Kidney (tissue), 14 donors: ENCODE measurements around the gene AHSP. TPM values are rescaled to one million over a fixed set of nuclear protein-coding genes. Genes with fewer than 3 reads are reported as not detected.

Experiments
- DNase-seq, 5 donors: peaks; one replicate each; pipeline ENCODE4 v3.0.0-alpha.2; 2013 to 2020
- FAIRE-seq: peaks from 2 replicates; lab custom pipeline; 2012; peaks lifted over from hg19 to GRCh38; lab: Jason Lieb, UNC
- H3K27ac ChIP-seq, 2 donors: one replicate each; pipeline ENCODE4 v1.7.0; 2013; ENCODE audit warnings: low read depth in 2 of 2, low read length in 2 of 2, inconsistent platforms in 1 of 2
- H3K27me3 ChIP-seq: one replicate; pipeline ENCODE4 v1.7.1; 2013; ENCODE audit warnings: low read length, inconsistent platforms; ENCODE audit not compliant: control insufficient read depth, insufficient read depth
- H3K36me3 ChIP-seq, 3 donors: one replicate each; pipeline versions ENCODE4 v1.7.0 to v1.7.1; 2013; ENCODE audit warnings: low read length in 3 of 3, control low read depth in 1 of 3, inconsistent platforms in 1 of 3; ENCODE audit not compliant: insufficient read depth in 3 of 3, control insufficient read depth in 2 of 3
- H3K4me1 ChIP-seq, 3 donors: one replicate each; pipeline versions ENCODE4 v1.7.0 to v1.7.1; 2013; ENCODE audit warnings: low read length in 3 of 3, inconsistent platforms in 1 of 3, low read depth in 1 of 3; ENCODE audit not compliant: control insufficient read depth in 2 of 3, insufficient read depth in 2 of 3
- H3K4me3 ChIP-seq, 3 donors: one replicate each; pipeline versions ENCODE4 v1.7.0 to v1.8.1; 2013; ENCODE audit warnings: low read length in 3 of 3, control low read depth in 1 of 3, inconsistent platforms in 1 of 3
- H3K9ac ChIP-seq, 3 donors: one replicate each; pipeline versions ENCODE4 v1.7.0 to v1.7.1; 2013; ENCODE audit warnings: low read length in 3 of 3, control low read depth in 1 of 3, inconsistent platforms in 1 of 3
- H3K9me3 ChIP-seq, 3 donors: one replicate each; pipeline versions ENCODE4 v1.7.0 to v1.7.1; 2013; ENCODE audit warnings: low read length in 3 of 3, control low read depth in 1 of 3, inconsistent platforms in 1 of 3; ENCODE audit not compliant: control insufficient read depth in 2 of 3, insufficient read depth in 1 of 3
- intact Hi-C: fragments of 100-400 bp; cut with DNase I; formaldehyde crosslinking; loops from one replicate; pipeline ENCODE4 v1.11.1; 2022
- polyA plus RNA-seq: library from polyadenylated mRNA; stranded (reverse); fragments of 350-450 nt; fragmentation: Illumina TruSeq; extraction: RNeasy Lipid Tissue Mini Kit (QIAGEN cat#74804); gene quantifications from one replicate; pipeline ENCODE4 v1.2.3, GENCODE V29; 2014; ENCODE audit warnings: low read depth, low replicate concordance; ENCODE audit not compliant: insufficient read depth
- total RNA-seq: library from RNA; stranded (reverse); fragmentation: NEBNext Ultra II Directional; extraction: Animal tissue kit (Norgen Biotek cat#: 25700); gene quantifications from one replicate; pipeline ENCODE4 v1.2.1, GENCODE V29; 2021
- TF ChIP-seq, protein P1 (sequence below): IDR thresholded peaks from 3 replicates; pipeline ENCODE4 v1.5.1; 2012; ENCODE audit warnings: mild to moderate bottlenecking, moderate library complexity, borderline replicate concordance; ENCODE audit not compliant: insufficient read depth; ENCODE audit errors: extremely low read depth
- donor health status: control.
- donor health status: control.
- donor health status: control.
- donor health status: control.
- donor health status: control.
- donor health status: DM: yes; HTN: yes; CAD: no.
- donor health status: Normal renal cell carcinoma (clear cell type).

The AHSP gene
- total and polyA plus RNA-seq, 2 donors from 2014 or later, result not detected

- peak overlapping the region in 1 of 3 donors; percentile 40 for H3K9ac ChIP-seq
- DNase-seq (peak in 2 of 5 donors; percentile 13 to 39), FAIRE-seq (no peak)
- H3K9me3 ChIP-seq, result no peaks in the 10 kb centered on the region
- H3K27ac ChIP-seq, result no peak overlapping the region
- H3K4me1 ChIP-seq, result peaks cover 0 to 2% (median 0%) of the 10 kb centered on the region in 3 donors
- intact Hi-C loops, result no loop called here
- peaks cover 4% of the 10 kb centered on the region for H3K27me3 ChIP-seq
- H3K4me3 ChIP-seq, result peak overlapping the region; percentile 28 to 52 (median 50)
- H3K36me3 ChIP-seq, result no peaks in the 10 kb centered on the region
- TF ChIP-seq, protein P1, sequence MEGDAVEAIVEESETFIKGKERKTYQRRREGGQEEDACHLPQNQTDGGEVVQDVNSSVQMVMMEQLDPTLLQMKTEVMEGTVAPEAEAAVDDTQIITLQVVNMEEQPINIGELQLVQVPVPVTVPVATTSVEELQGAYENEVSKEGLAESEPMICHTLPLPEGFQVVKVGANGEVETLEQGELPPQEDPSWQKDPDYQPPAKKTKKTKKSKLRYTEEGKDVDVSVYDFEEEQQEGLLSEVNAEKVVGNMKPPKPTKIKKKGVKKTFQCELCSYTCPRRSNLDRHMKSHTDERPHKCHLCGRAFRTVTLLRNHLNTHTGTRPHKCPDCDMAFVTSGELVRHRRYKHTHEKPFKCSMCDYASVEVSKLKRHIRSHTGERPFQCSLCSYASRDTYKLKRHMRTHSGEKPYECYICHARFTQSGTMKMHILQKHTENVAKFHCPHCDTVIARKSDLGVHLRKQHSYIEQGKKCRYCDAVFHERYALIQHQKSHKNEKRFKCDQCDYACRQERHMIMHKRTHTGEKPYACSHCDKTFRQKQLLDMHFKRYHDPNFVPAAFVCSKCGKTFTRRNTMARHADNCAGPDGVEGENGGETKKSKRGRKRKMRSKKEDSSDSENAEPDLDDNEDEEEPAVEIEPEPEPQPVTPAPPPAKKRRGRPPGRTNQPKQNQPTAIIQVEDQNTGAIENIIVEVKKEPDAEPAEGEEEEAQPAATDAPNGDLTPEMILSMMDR, result no peak
These were observed 915 bp downstream of the AHSP start for GRCh38 chr16:31528523-31529107.

- Histone ChIP-seq H3K27me3 (peaks cover 4% of the 10 kb centered on the region), H3K9me3 (no peaks in the 10 kb centered on the region), H3K27ac (no peak overlapping the region), H3K9ac (peak overlapping the region in 1 of 3 donors; percentile 40), H3K4me1 (peaks cover 0 to 2% (median 0%) of the 10 kb centered on the region in 3 donors), H3K4me3 (peak overlapping the region; percentile 39 to 52 (median 50)), H3K36me3 (no peaks in the 10 kb centered on the region)
- TF ChIP-seq, protein P1, result no peak
- DNase-seq (peak in 3 of 5 donors; percentile 24 to 57 (median 29)), FAIRE-seq (no peak)
- intact Hi-C loops, result no loop called here
These were observed 1.6 kb downstream of the AHSP start for GRCh38 chr16:31529108-31529936.

DNA sequence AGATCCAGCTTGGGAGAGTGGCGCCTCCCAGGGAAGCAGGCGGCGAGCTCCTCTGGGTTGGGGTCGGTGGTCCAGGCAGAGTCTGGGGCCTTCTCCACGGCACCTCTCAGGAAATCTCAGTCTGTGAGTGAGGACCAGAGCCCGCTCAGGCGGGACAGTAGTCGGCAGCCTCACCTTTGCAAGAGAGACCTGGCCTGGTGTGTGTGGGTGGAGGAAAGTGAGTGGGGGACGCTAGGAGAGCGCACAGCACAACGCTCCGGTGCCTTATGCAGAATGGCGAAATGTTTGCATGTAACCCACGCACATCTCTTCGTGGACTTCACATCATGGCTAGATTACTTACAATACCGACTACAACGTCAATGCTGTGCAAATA lies 2.2 kb downstream of the AHSP start:
- no peaks in the 10 kb centered on the region for H3K9me3 ChIP-seq
- no peak overlapping the region for H3K9ac ChIP-seq
- DNase-seq (peak in 2 of 5 donors; percentile 6 to 68), FAIRE-seq (no peak)
- intact Hi-C loops, result no loop called here
- H3K4me3 ChIP-seq, result peak overlapping the region in 2 of 3 donors; percentile 11 to 35
- H3K36me3 ChIP-seq, result no peaks in the 10 kb centered on the region
- TF ChIP-seq, protein P1, result no peak
- no peak overlapping the region for H3K27ac ChIP-seq
- peaks cover 4% of the 10 kb centered on the region for H3K27me3 ChIP-seq
- peaks cover 0 to 2% (median 0%) of the 10 kb centered on the region in 3 donors for H3K4me1 ChIP-seq
